ENCODE data around the gene WRNIP1. TPM values are rescaled to one million over a fixed set of nuclear protein-coding genes. Genes with fewer than 3 reads are reported as not detected.

WRNIP1 gene
- total RNA-seq, 1 experiment from 2014 or later = 66.4 TPM

GRCh38 chr6:2805031-2805430, 39.8 kb downstream of the WRNIP1 start:
- DNase-seq (ENCODE audit: low read depth) = no peak

DNA sequence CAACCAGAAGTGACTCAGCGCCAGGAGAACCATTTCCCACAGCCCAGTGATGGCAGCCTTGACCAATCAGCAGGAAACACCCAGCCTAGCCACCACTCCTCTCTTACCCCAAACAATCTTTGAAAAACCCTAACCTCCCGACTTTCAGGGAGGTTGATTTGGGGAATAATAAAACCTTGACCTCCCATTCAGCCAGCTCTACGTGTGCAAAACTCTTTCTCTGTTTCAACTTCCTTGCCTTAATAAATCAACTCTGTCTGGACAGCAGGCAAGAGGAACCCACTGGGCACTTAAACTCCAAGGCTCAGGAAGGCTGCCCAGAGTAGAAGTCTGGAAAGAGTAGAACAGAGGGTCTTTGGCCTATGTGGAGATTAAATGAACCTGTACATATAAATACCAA, 41.5 kb downstream of the WRNIP1 start:
- DNase-seq (ENCODE audit: low read depth) = no peak

GRCh38 chr6:2807342-2808090, 42.3 kb downstream of the WRNIP1 start:
- DNase-seq (ENCODE audit: low read depth) = no peak

DNA sequence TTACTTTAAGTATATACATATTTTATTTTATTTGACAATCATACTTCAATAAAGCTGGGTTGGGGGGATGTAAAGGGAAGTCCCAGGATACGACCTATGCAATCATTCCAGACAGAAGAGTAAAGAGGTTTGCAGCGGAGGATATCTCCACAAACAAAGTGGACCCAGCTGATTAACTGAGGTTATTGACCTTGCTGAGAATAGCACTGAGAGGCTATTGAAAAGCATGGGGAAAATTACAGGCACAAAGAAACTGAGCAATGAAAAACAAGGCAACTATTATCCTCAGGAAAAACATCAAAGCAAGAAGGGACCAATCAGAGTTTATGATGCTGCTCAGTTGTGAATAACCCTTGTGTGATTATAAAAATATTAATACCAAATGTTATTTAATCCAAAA, 43.8 kb downstream of the WRNIP1 start:
- DNase-seq (ENCODE audit: low read depth) = no peak

DNA sequence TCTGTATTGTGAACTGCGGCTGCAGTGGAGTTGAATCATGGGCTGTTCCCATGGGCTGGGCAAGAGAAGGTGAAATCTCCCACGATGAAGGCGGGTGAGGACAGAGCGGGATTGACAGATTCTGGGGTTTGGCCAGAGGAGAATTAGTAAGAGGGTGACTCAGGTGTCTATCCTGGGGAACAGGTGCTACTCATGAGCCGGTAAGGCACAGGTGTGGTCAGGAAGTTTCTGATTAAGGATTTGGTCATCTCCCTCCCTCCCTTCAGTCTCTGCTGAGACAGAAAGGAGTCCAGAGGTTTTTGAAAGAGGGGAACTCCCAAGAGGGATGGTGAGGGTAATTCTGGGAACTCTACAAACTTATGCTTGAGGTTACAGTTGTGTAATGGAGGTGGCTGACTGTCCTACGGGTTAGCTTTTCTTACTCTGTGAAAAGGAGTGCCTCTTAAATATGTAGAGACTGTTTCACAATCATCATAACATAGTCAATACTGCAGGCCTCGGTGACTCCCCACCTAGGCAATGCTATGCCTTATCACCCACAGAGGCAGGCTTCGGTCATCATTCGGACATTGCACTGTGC, 45.0 kb downstream of the WRNIP1 start:
- DNase-seq (ENCODE audit: low read depth) = peak; percentile 44

GRCh38 chr6:2812695-2813094, 47.5 kb downstream of the WRNIP1 start:
- DNase-seq (ENCODE audit: low read depth) = no peak

DNA sequence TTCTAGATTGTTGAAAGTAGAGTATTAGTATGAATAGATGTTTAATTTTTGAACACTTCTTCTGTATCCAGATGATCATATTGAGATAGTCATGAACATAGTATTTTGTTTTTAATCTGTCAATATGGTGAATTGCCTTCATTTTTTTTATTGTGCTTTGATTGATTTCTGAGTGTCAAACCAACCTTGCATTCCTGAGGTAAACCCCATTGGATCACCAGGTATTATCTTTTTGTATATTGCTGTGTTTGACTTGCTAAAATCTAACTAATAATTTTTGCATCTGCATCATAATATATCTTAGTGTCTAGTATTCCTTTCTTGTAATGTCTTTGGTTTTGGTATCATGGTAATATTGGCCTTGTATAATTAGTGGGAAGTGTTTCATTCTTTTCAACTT, 51.0 kb downstream of the WRNIP1 start:
- DNase-seq (ENCODE audit: low read depth) = no peak

GRCh38 chr6:2817903-2818443, 52.8 kb downstream of the WRNIP1 start:
- DNase-seq (ENCODE audit: low read depth) = no peak

- DNase-seq (ENCODE audit: low read depth) = peak; percentile 47
Measured at GRCh38 chr6:2818593-2818992, 53.4 kb downstream of the WRNIP1 start.

DNA sequence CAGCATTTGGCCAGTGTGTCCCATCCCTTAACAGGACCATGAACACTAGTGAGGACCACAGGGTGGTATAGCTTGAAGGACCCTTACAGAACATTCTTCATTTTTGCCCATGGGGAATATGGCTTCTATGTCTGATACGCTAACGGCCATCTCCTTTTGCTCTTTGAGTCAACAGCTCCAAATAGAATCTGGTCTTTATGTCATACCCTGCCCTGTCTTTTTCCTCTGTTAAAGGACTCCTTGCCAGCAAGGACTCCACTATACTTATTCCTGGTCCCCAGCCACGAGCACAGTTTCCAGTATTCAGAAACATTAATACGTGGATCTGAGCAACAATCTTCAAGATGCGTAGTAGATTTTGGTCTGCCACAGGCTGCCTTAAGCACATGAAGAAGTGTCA, 53.9 kb downstream of the WRNIP1 start:
- no peak for DNase-seq (ENCODE audit: low read depth)

DNA sequence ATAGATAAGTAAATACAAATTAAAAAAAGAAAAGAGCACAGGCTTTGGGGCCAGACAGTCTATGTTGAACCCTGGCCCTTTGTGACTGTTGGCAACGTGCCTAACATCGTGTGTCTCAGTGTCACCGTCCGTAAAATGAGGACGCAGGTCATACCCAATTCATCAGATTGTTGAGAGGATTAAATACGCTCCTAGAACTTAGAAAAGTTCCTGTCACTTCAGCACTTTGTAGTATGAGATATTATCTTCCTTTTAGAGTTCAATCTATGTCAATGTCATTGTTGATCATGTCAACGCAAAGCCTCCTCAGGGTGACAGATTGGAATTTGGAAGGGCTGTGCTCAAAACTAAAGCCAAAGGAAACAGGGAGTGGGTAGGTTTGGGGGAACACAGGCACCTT, 54.8 kb downstream of the WRNIP1 start:
- DNase-seq (ENCODE audit: low read depth) = no peak

DNA sequence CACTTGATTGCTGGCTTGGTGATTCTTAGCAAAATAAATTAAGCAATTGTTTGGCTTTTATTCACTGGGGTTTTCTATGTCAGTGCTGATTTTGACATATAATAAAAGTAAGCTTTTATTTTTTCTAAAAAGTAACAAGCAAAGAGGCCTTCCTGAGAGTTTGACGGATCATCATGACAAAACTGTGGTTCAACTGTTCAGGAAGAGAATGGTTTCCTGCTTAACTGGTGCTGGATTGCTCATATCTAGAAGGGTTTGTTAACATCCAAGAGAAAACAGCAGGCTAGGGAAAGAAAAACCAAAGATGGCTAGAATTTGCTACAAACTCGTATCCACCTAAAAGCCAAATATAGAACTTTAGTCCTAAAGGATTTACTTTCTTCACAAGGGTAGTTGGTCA, 55.2 kb downstream of the WRNIP1 start:
- no peak for DNase-seq (ENCODE audit: low read depth)

DNA sequence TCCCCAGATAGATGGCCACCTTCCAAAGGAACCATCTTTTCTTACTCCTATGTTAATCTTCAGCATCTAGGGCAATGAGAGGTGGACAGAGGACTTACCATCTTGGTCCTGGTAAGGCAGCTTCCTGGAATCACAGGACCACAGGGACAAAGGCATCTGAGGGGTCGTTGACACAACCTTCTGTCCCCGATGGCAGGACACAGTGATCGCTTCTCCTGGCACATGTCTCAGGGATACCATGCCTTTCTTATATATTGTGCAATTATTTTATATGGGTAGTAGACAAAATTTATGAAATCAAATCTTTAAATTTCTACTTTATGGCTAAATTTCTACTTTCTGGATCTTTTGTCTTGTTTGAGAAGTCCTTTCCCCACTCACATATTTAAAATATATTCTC, 56.4 kb downstream of the WRNIP1 start:
- DNase-seq (ENCODE audit: low read depth) = no peak

DNA sequence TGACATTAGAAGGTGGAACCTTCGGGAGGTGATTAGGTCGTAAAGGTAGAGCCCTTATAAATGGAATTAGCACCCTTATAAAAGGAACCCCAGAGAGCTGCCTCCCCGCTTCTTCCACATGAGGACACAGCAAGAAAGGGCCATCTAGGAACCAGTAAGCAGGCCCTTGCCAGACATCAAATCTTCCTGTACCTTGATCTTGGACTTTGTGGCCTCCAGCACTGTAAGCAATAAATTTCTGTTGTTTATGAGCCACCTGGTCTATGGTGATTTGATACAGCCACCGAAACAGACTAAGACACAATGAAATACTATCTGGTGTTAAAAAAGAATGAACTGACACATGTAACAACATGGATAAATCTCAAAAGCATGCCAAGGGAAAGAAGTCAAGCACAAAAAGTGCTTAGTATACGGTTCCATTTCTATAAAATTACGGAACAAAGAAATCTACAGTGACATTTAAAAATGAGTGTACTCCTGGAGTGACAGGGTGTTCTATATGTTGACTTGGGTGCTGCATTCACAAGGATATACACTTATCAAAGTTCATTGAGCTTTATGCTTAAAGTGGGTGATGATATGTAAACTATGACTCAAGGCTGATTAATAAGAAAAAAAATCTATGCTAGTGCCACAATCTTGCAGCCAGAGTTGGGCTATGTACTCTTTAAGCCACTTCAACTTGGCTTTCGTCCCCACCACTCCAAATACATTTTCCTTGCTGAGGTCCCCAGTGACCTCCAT, 58.1 kb downstream of the WRNIP1 start:
- DNase-seq (ENCODE audit: low read depth) = no peak

GRCh38 chr6:2826131-2826530, 60.9 kb downstream of the WRNIP1 start:
- DNase-seq (ENCODE audit: low read depth) = no peak

DNA sequence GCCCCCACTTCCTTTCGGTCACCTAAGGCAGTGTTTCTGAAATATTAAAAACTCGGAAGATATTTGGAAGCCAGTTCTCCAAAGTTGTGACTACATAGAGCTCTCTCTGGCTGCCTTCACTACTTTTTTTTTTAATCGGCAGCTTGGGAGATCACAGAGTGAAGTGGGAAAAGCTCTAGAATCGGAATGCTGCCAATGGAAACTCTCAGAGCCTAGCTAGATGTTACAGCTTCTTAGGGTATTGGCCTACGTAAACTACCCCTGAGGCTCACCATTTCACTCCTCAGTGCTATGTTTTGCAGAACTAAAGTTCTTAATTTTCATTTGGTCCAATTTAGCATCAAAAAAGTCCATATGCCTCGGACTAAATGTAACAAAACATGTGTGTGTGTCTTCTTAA, 61.9 kb downstream of the WRNIP1 start:
- no peak for DNase-seq (ENCODE audit: low read depth)

DNA sequence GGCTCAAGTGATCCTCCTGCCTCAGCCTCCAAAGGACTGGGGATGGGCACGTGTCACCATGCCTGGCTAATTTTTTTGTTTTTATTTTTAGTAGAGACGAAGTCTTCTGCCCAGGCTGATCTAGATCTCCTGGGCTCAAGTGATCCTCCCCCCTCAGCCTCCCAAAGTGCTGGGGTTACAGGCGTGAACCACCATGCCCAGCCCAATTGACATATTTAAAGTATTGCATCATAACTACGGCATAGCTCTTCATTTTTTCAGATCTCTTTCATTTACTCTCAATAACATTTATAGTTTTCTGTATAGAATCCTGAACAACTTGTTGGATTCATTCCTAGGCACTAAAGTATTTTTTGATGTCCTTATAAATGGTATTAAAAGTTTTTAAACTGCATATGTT, 63.4 kb downstream of the WRNIP1 start:
- no peak for DNase-seq (ENCODE audit: low read depth)

GRCh38 chr6:2829253-2829652, 64.1 kb downstream of the WRNIP1 start:
- no peak for DNase-seq (ENCODE audit: low read depth)

GRCh38 chr6:2830183-2830582, 65.0 kb downstream of the WRNIP1 start:
- no peak for DNase-seq (ENCODE audit: low read depth)

- DNase-seq (ENCODE audit: low read depth) = no peak
Measured at GRCh38 chr6:2831392-2831791, 66.2 kb downstream of the WRNIP1 start.

DNA sequence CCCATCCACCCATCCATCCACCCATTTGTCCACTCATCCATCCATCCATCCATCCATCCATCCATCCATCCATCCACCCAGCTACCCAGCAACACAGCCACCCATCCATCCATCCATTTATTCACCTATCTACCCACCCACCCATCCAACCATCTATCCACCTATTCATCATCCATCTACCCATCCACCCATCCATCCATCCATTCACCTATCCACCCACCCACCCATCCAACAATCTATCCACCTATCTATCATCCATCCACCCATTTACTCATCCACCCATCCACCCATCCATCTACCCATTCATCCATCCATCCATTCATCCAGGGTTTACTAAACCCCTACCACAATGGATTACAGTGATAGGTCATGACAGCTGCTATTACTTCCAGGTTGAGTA, 69.1 kb downstream of the WRNIP1 start:
- DNase-seq (ENCODE audit: low read depth) = no peak
